BE2C (cell line): Measurements from ENCODE around the gene THBS2.
"Not testable (repeated sequence)": the region's sequence is repeated elsewhere in the genome, so short reads cannot be mapped to it uniquely, and the experiment has no call there.

Experiments
- DNase-seq: peaks from one replicate; pipeline ENCODE4 v3.0.0-alpha.2; 2020
- H3K27me3 ChIP-seq: fragments of 250-450 bp; sonication (Bioruptor Pico); 2 replicates; pipeline ENCODE4 v1.5.1; 2020; ENCODE audit warnings: mild to moderate bottlenecking
- H3K36me3 ChIP-seq: fragments of 250-450 bp; sonication (Bioruptor Pico); 2 replicates; pipeline ENCODE4 v1.5.1; 2020; ENCODE audit warnings: mild to moderate bottlenecking
- H3K4me1 ChIP-seq: fragments of 250-450 bp; sonication (Bioruptor Pico); 2 replicates; pipeline ENCODE4 v1.5.1; 2020
- H3K4me3 ChIP-seq: 2 replicates; pipeline ENCODE4 v1.5.1; 2011; ENCODE audit warnings: low read depth, low read length
- H3K9me3 ChIP-seq: fragments of 250-450 bp; sonication (Bioruptor Pico); 2 replicates; pipeline ENCODE4 v1.5.1; 2020
- CTCF ChIP-seq: IDR thresholded peaks from 2 replicates; pipeline ENCODE4 v1.5.1; 2012; ENCODE audit warnings: mild to moderate bottlenecking, low read depth, low read length

Gene THBS2

GRCh38 chr6:169220068-169220964 lies 33.3 kb downstream of the THBS2 start:
- no peaks in the 10 kb centered on the region for H3K27me3 ChIP-seq
- 0 out of 2 replicates have a peak, but pooled peaks cover 5% of the 10 kb centered on the region for H3K4me1 ChIP-seq
- H3K4me3 ChIP-seq: no peak overlapping the region
- no peaks in the 10 kb centered on the region for H3K9me3 ChIP-seq
- DNase-seq: no peak
- no peaks in the 10 kb centered on the region for H3K36me3 ChIP-seq
- TF ChIP-seq CTCF: no peak

- TF ChIP-seq CTCF: no peak
- H3K4me1 ChIP-seq: no peaks in the 10 kb centered on the region
- no peaks in the 10 kb centered on the region for H3K36me3 ChIP-seq
- no peak overlapping the region for H3K4me3 ChIP-seq
- H3K9me3 ChIP-seq: no peaks in the 10 kb centered on the region
- no peak for DNase-seq
- H3K27me3 ChIP-seq: no peaks in the 10 kb centered on the region
Measured at GRCh38 chr6:169217972-169218371, 35.7 kb downstream of the THBS2 start.

- DNase-seq: no peak
- no peaks in the 10 kb centered on the region for H3K4me1 ChIP-seq
- no peaks in the 10 kb centered on the region for H3K9me3 ChIP-seq
- no peaks in the 10 kb centered on the region for H3K36me3 ChIP-seq
- no peak for TF ChIP-seq CTCF
- no peak overlapping the region for H3K4me3 ChIP-seq
- H3K27me3 ChIP-seq: no peaks in the 10 kb centered on the region
Measured at GRCh38 chr6:169216830-169217229, 36.8 kb downstream of the THBS2 start.

- no peak for DNase-seq
- Histone ChIP-seq H3K27me3 (no peaks in the 10 kb centered on the region), H3K36me3 (no peaks in the 10 kb centered on the region), H3K4me3 (no peak overlapping the region), H3K4me1 (no peaks in the 10 kb centered on the region), H3K9me3 (no peaks in the 10 kb centered on the region)
- no peak for TF ChIP-seq CTCF
Measured at GRCh38 chr6:169215201-169215681, 38.4 kb downstream of the THBS2 start.

GRCh38 chr6:169214789-169215188 lies 38.9 kb downstream of the THBS2 start:
- not testable (repeated sequence) for H3K9me3 ChIP-seq, DNase-seq, H3K4me3 ChIP-seq, H3K36me3 ChIP-seq, H3K27me3 ChIP-seq, H3K4me1 ChIP-seq

- H3K4me1 ChIP-seq: no peaks in the 10 kb centered on the region
- H3K9me3 ChIP-seq: no peaks in the 10 kb centered on the region
- no peaks in the 10 kb centered on the region for H3K27me3 ChIP-seq
- H3K4me3 ChIP-seq: no peak overlapping the region
- no peak for DNase-seq
- no peaks in the 10 kb centered on the region for H3K36me3 ChIP-seq
- no peak for TF ChIP-seq CTCF
Measured at GRCh38 chr6:169213814-169214520, 39.7 kb downstream of the THBS2 start.
